ENCODE results near the gene MTARC2. TPM values are rescaled to one million over a fixed set of nuclear protein-coding genes. Genes with fewer than 3 reads are reported as not detected.

MTARC2 gene
- polyA plus RNA-seq, 1 donor from 2014 or later = not detected

- no peaks in the 10 kb centered on the region for H3K9me3 ChIP-seq (ENCODE audit: low read length)
- H3K4me2 ChIP-seq (ENCODE audit: low read length) = no peak overlapping the region
- H2AFZ ChIP-seq (ENCODE audit: low read depth, low read length) = no peak overlapping the region
- TF ChIP-seq RAD21 (conservative IDR thresholded peaks at IDR 0.05) = no peak
- TF ChIP-seq EP300 (conservative IDR thresholded peaks at IDR 0.05; ENCODE audit: poor library complexity, severe bottlenecking) = no peak
- no peak for TF ChIP-seq CTCF (IDR thresholded peaks at IDR 0.05; ENCODE audit: poor library complexity, severe bottlenecking)
- TF ChIP-seq EZH2 (IDR thresholded peaks at IDR 0.05; ENCODE audit: borderline replicate concordance, insufficient read depth, low read length, poor library complexity, severe bottlenecking) = no peak
- TF ChIP-seq POLR2AphosphoS5 (IDR thresholded peaks at IDR 0.05) = no peak
- TF ChIP-seq TAF1 (IDR thresholded peaks at IDR 0.05; ENCODE audit: low read depth) = no peak
- TF ChIP-seq SMC3 (conservative IDR thresholded peaks at IDR 0.05; ENCODE audit: poor library complexity) = no peak
- TF ChIP-seq REST (IDR thresholded peaks at IDR 0.05; ENCODE audit: borderline replicate concordance) = no peak
- no peak for TF ChIP-seq MXI1 (conservative IDR thresholded peaks at IDR 0.05; ENCODE audit: poor library complexity, severe bottlenecking)
- H3K9me2 ChIP-seq (ENCODE audit: insufficient read depth, low read length) = no peaks in the 10 kb centered on the region
- no peak overlapping the region for H3K27ac ChIP-seq (ENCODE audit: low read length)
- no peaks in the 10 kb centered on the region for H3K36me3 ChIP-seq (ENCODE audit: insufficient read depth, low read length)
- H3K4me3 ChIP-seq (ENCODE audit: low read length) = no peak overlapping the region
- no peaks in the 10 kb centered on the region for H3K27me3 ChIP-seq (ENCODE audit: insufficient read depth, low read depth, low read length)
- no peaks in the 10 kb centered on the region for H4K20me1 ChIP-seq (ENCODE audit: insufficient read depth)
- no peak overlapping the region for H3K9ac ChIP-seq (ENCODE audit: low read length)
- no peaks in the 10 kb centered on the region for H3F3A ChIP-seq (ENCODE audit: insufficient read depth, low read length, poor library complexity, severe bottlenecking)
- no peaks in the 10 kb centered on the region for H3K79me2 ChIP-seq (replicated peaks; ENCODE audit: insufficient read depth, low read length)
Observed at GRCh38 chr1:220775240-220775853, 27.2 kb downstream of the MTARC2 start.

- no peaks in the 10 kb centered on the region for H4K20me1 ChIP-seq (ENCODE audit: insufficient read depth)
- H3K9me2 ChIP-seq (ENCODE audit: insufficient read depth, low read length) = no peaks in the 10 kb centered on the region
- no peak overlapping the region for H3K9ac ChIP-seq (ENCODE audit: low read length)
- no peak for TF ChIP-seq MXI1 (conservative IDR thresholded peaks at IDR 0.05; ENCODE audit: poor library complexity, severe bottlenecking)
- no peak for TF ChIP-seq TAF1 (IDR thresholded peaks at IDR 0.05; ENCODE audit: low read depth)
- TF ChIP-seq REST (IDR thresholded peaks at IDR 0.05; ENCODE audit: borderline replicate concordance) = no peak
- no peak for TF ChIP-seq RAD21 (conservative IDR thresholded peaks at IDR 0.05)
- TF ChIP-seq EZH2 (IDR thresholded peaks at IDR 0.05; ENCODE audit: borderline replicate concordance, insufficient read depth, low read length, poor library complexity, severe bottlenecking) = no peak
- TF ChIP-seq CTCF (IDR thresholded peaks at IDR 0.05; ENCODE audit: poor library complexity, severe bottlenecking) = no peak
- no peak for TF ChIP-seq SMC3 (conservative IDR thresholded peaks at IDR 0.05; ENCODE audit: poor library complexity)
- no peak for TF ChIP-seq POLR2AphosphoS5 (IDR thresholded peaks at IDR 0.05)
- no peak for TF ChIP-seq EP300 (conservative IDR thresholded peaks at IDR 0.05; ENCODE audit: poor library complexity, severe bottlenecking)
- no peak overlapping the region for H3K27ac ChIP-seq (ENCODE audit: low read length)
- H3K27me3 ChIP-seq (ENCODE audit: insufficient read depth, low read depth, low read length) = no peaks in the 10 kb centered on the region
- H3K79me2 ChIP-seq (replicated peaks; ENCODE audit: insufficient read depth, low read length) = no peaks in the 10 kb centered on the region
- H3K36me3 ChIP-seq (ENCODE audit: insufficient read depth, low read length) = no peaks in the 10 kb centered on the region
- no peak overlapping the region for H3K4me2 ChIP-seq (ENCODE audit: low read length)
- no peak overlapping the region for H3K4me3 ChIP-seq (ENCODE audit: low read length)
- H3K9me3 ChIP-seq (ENCODE audit: low read length) = no peaks in the 10 kb centered on the region
- H3F3A ChIP-seq (ENCODE audit: insufficient read depth, low read length, poor library complexity, severe bottlenecking) = no peaks in the 10 kb centered on the region
- no peak overlapping the region for H2AFZ ChIP-seq (ENCODE audit: low read depth, low read length)
Observed at GRCh38 chr1:220776254-220776653, 28.1 kb downstream of the MTARC2 start.
